HepG2 (cell line): ENCODE data around the gene ANKRD66. TPM values are rescaled to one million over a fixed set of nuclear protein-coding genes. Genes with fewer than 3 reads are reported as not detected.

Experiments
- GPN1 ChIP-seq: sonication (generic); formaldehyde crosslinking; IDR thresholded peaks from 2 replicates; pipeline ENCODE4 v1.5.1; 2020; ENCODE audit warnings: missing genetic modification reagents, borderline replicate concordance
- ISX ChIP-seq: sonication (generic); formaldehyde crosslinking; conservative IDR thresholded peaks from 2 replicates; pipeline ENCODE4 v1.5.0; 2020; ENCODE audit warnings: missing genetic modification reagents
- JUNB ChIP-seq: sonication (generic); formaldehyde crosslinking; IDR thresholded peaks from 2 replicates; pipeline ENCODE4 v1.8.0; 2022; ENCODE audit warnings: missing genetic modification reagents, mild to moderate bottlenecking, borderline replicate concordance
- KLF13 ChIP-seq: sonication (generic); formaldehyde crosslinking; IDR thresholded peaks from 2 replicates; pipeline ENCODE4 v1.4.0; 2020; ENCODE audit warnings: mild to moderate bottlenecking, missing genetic modification reagents
- MEF2D ChIP-seq: sonication (generic); formaldehyde crosslinking; IDR thresholded peaks from 2 replicates; pipeline ENCODE4 v1.5.1; 2020; ENCODE audit warnings: mild to moderate bottlenecking, missing genetic modification reagents
- MYNN ChIP-seq: sonication (generic); formaldehyde crosslinking; IDR thresholded peaks from 2 replicates; pipeline ENCODE4 v1.4.0; 2020; ENCODE audit warnings: mild to moderate bottlenecking, low read depth, missing genetic modification reagents
- NCOA5 ChIP-seq: sonication (generic); formaldehyde crosslinking; IDR thresholded peaks from 2 replicates; pipeline ENCODE4 v1.4.0; 2020; ENCODE audit warnings: missing genetic modification reagents
- PCBP2 ChIP-seq: fragments of 200-400 bp; formaldehyde crosslinking; optimal IDR thresholded peaks from 2 replicates; pipeline ENCODE3; 2018; ENCODE audit warnings: low read length, low read depth; ENCODE audit not compliant: poor library complexity, severe bottlenecking
- RBFOX2 ChIP-seq: fragments of 200-400 bp; formaldehyde crosslinking; IDR thresholded peaks from 2 replicates; pipeline ENCODE4 v1.6.1; 2017; ENCODE audit warnings: low read depth, mild to moderate bottlenecking, low read length
- RXRA ChIP-seq: sonication (generic); formaldehyde crosslinking; IDR thresholded peaks from 2 replicates; pipeline ENCODE4 v1.5.1; 2020; ENCODE audit warnings: missing genetic modification reagents
- SIX4 ChIP-seq: sonication (generic); formaldehyde crosslinking; IDR thresholded peaks from 2 replicates; pipeline ENCODE4 v1.4.0; 2020; ENCODE audit warnings: missing genetic modification reagents
- ZNF124 ChIP-seq: sonication (generic); formaldehyde crosslinking; IDR thresholded peaks from 2 replicates; pipeline ENCODE4 v1.4.0; 2020; ENCODE audit warnings: missing genetic modification reagents
- ZNF329 ChIP-seq: sonication (generic); formaldehyde crosslinking; IDR thresholded peaks from 2 replicates; pipeline ENCODE4 v1.9.0; 2021; ENCODE audit warnings: low read depth, mild to moderate bottlenecking, missing genetic modification reagents
- polyA plus RNA-seq, 8 experiments: library from polyadenylated mRNA; depleted of rRNA in 3 of 8; stranded (reverse) in 7 of 8; unstranded in 1 of 8; fragments of >200 nt; fragmentation: Illumina TruSeq in 4 of 8; extraction: Trizol in 4 of 8; gene quantifications; 2 replicates each; pipeline versions ENCODE4 v1.2.1 to v1.2.3, GENCODE V29; 2011 to 2016; ENCODE audit warnings: low read depth in 4 of 8, missing spikeins in 1 of 8, mixed read lengths in 1 of 8; ENCODE audit not compliant: insufficient read depth in 1 of 8
- total RNA-seq, 5 experiments: library from RNA; depleted of rRNA; stranded (reverse); fragments of >200 nt; fragmentation: Illumina TruSeq; extraction: Trizol; gene quantifications; 2 replicates each; pipeline ENCODE4 v1.2.3, GENCODE V29; 2016; ENCODE audit warnings: low read depth in 1 of 5
- TF ChIP-seq, protein P1 (sequence below): sonication (generic); formaldehyde crosslinking; IDR thresholded peaks from 2 replicates; pipeline ENCODE4 v1.4.0; 2020; ENCODE audit warnings: mild to moderate bottlenecking, missing genetic modification reagents, borderline replicate concordance
- TF ChIP-seq, protein P2 (sequence below): fragments of 450-650 bp; IDR thresholded peaks from 2 replicates; pipeline ENCODE4 v1.6.1; 2017; ENCODE audit warnings: mild to moderate bottlenecking
- TF ChIP-seq, protein P3 (sequence below): IDR thresholded peaks from 2 replicates; pipeline ENCODE4 v1.6.1; 2018; ENCODE audit warnings: missing genetic modification reagents, mild to moderate bottlenecking, missing compliant biosample characterization
- TF ChIP-seq, protein P4 (sequence below): sonication (generic); formaldehyde crosslinking; IDR thresholded peaks from 2 replicates; pipeline ENCODE4 v1.4.0; 2020; ENCODE audit warnings: missing genetic modification reagents, borderline replicate concordance

The ANKRD66 gene
- total and polyA plus RNA-seq, 2 of the 13 experiments (the other 11 are each of a cell fraction or from before 2014, with no cell fraction given), result not detected

DNA sequence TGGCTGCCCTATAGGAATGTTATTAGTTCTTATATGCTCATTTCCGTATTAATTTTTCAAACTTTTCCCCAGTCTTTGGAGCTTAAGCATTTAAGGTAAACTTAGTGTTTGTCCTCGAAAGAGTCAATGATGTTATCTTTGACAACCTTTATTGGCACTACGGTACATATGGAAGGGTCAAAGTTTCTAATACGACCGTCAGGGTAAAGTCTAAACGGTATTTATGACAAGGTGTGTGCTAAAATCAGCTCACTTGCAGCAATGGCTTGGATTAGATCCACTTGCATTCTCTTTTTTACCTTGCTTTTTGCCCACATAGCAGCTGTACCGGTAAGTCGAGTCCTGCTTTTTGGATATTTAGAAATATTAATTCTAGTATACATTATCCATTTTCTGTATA lies 46.4 kb downstream of the ANKRD66 start, which contains the start of gene MEP1A (continued):
- TF ChIP-seq, protein P1, sequence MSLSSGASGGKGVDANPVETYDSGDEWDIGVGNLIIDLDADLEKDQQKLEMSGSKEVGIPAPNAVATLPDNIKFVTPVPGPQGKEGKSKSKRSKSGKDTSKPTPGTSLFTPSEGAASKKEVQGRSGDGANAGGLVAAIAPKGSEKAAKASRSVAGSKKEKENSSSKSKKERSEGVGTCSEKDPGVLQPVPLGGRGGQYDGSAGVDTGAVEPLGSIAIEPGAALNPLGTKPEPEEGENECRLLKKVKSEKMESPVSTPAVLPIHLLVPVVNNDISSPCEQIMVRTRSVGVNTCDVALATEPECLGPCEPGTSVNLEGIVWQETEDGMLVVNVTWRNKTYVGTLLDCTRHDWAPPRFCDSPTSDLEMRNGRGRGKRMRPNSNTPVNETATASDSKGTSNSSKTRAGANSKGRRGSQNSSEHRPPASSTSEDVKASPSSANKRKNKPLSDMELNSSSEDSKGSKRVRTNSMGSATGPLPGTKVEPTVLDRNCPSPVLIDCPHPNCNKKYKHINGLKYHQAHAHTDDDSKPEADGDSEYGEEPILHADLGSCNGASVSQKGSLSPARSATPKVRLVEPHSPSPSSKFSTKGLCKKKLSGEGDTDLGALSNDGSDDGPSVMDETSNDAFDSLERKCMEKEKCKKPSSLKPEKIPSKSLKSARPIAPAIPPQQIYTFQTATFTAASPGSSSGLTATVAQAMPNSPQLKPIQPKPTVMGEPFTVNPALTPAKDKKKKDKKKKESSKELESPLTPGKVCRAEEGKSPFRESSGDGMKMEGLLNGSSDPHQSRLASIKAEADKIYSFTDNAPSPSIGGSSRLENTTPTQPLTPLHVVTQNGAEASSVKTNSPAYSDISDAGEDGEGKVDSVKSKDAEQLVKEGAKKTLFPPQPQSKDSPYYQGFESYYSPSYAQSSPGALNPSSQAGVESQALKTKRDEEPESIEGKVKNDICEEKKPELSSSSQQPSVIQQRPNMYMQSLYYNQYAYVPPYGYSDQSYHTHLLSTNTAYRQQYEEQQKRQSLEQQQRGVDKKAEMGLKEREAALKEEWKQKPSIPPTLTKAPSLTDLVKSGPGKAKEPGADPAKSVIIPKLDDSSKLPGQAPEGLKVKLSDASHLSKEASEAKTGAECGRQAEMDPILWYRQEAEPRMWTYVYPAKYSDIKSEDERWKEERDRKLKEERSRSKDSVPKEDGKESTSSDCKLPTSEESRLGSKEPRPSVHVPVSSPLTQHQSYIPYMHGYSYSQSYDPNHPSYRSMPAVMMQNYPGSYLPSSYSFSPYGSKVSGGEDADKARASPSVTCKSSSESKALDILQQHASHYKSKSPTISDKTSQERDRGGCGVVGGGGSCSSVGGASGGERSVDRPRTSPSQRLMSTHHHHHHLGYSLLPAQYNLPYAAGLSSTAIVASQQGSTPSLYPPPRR (CRISPR knock-in tag), result peak; percentile 58; the same call in 1 of the 2 replicates
- TF ChIP-seq KLF13 (CRISPR knock-in tag) (no peak), MYNN (CRISPR knock-in tag) (no peak), PCBP2 (no peak), RBFOX2 (no peak), RXRA (CRISPR knock-in tag) (no peak), JUNB (CRISPR knock-in tag) (no peak), GPN1 (CRISPR knock-in tag) (no peak), MEF2D (0 out of 2 replicates have a peak, but pooled peaks have one; percentile 22), NCOA5 (no peak), ISX (no peak), ZNF329 (CRISPR knock-in tag) (no peak), ZNF124 (CRISPR knock-in tag) (no peak), SIX4 (CRISPR knock-in tag) (no peak)
- TF ChIP-seq, protein P2, sequence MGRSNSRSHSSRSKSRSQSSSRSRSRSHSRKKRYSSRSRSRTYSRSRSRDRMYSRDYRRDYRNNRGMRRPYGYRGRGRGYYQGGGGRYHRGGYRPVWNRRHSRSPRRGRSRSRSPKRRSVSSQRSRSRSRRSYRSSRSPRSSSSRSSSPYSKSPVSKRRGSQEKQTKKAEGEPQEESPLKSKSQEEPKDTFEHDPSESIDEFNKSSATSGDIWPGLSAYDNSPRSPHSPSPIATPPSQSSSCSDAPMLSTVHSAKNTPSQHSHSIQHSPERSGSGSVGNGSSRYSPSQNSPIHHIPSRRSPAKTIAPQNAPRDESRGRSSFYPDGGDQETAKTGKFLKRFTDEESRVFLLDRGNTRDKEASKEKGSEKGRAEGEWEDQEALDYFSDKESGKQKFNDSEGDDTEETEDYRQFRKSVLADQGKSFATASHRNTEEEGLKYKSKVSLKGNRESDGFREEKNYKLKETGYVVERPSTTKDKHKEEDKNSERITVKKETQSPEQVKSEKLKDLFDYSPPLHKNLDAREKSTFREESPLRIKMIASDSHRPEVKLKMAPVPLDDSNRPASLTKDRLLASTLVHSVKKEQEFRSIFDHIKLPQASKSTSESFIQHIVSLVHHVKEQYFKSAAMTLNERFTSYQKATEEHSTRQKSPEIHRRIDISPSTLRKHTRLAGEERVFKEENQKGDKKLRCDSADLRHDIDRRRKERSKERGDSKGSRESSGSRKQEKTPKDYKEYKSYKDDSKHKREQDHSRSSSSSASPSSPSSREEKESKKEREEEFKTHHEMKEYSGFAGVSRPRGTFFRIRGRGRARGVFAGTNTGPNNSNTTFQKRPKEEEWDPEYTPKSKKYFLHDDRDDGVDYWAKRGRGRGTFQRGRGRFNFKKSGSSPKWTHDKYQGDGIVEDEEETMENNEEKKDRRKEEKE, result no peak
- TF ChIP-seq, protein P3, sequence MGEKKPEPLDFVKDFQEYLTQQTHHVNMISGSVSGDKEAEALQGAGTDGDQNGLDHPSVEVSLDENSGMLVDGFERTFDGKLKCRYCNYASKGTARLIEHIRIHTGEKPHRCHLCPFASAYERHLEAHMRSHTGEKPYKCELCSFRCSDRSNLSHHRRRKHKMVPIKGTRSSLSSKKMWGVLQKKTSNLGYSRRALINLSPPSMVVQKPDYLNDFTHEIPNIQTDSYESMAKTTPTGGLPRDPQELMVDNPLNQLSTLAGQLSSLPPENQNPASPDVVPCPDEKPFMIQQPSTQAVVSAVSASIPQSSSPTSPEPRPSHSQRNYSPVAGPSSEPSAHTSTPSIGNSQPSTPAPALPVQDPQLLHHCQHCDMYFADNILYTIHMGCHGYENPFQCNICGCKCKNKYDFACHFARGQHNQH (CRISPR knock-in tag), result no peak
- TF ChIP-seq, protein P4, sequence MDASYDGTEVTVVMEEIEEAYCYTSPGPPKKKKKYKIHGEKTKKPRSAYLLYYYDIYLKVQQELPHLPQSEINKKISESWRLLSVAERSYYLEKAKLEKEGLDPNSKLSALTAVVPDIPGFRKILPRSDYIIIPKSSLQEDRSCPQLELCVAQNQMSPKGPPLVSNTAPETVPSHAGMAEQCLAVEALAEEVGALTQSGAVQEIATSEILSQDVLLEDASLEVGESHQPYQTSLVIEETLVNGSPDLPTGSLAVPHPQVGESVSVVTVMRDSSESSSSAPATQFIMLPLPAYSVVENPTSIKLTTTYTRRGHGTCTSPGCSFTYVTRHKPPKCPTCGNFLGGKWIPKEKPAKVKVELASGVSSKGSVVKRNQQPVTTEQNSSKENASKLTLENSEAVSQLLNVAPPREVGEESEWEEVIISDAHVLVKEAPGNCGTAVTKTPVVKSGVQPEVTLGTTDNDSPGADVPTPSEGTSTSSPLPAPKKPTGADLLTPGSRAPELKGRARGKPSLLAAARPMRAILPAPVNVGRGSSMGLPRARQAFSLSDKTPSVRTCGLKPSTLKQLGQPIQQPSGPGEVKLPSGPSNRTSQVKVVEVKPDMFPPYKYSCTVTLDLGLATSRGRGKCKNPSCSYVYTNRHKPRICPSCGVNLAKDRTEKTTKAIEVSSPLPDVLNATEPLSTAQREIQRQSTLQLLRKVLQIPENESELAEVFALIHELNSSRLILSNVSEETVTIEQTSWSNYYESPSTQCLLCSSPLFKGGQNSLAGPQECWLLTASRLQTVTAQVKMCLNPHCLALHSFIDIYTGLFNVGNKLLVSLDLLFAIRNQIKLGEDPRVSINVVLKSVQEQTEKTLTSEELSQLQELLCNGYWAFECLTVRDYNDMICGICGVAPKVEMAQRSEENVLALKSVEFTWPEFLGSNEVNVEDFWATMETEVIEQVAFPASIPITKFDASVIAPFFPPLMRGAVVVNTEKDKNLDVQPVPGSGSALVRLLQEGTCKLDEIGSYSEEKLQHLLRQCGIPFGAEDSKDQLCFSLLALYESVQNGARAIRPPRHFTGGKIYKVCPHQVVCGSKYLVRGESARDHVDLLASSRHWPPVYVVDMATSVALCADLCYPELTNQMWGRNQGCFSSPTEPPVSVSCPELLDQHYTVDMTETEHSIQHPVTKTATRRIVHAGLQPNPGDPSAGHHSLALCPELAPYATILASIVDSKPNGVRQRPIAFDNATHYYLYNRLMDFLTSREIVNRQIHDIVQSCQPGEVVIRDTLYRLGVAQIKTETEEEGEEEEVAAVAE (CRISPR knock-in tag), result no peak
